Mammary epithelial cell (primary cell): Measurements from ENCODE around the gene AQP9.

ENCODE experiments used
- CTCF ChIP-seq, 2 donors: IDR thresholded peaks in 1 of 2; conservative IDR thresholded peaks in 1 of 2; 2 replicates each; pipeline ENCODE4 v1.5.1; 2011 to 2012; ENCODE audit warnings: inconsistent platforms in 2 of 2, low read length in 2 of 2, mild to moderate bottlenecking in 2 of 2, control low read depth in 1 of 2, low read depth in 1 of 2; ENCODE audit not compliant: insufficient read depth in 1 of 2; ENCODE audit errors: extremely low read depth in 1 of 2
- EZH2 ChIP-seq: IDR thresholded peaks from 2 replicates; pipeline ENCODE4 v1.6.1; 2012; ENCODE audit warnings: low read length, inconsistent platforms, borderline replicate concordance

- TF ChIP-seq CTCF (conservative IDR thresholded peaks at IDR 0.05 in 1 of 2, IDR thresholded peaks at IDR 0.05 in 1 of 2; ENCODE audit: extremely low read depth in 1 of 2, insufficient read depth in 1 of 2, low read depth in 1 of 2, low read length in 2 of 2): no peak
- TF ChIP-seq EZH2: no peak
Measured at GRCh38 chr15:58124585-58124984, 13.6 kb upstream of the AQP9 start.
